Measurements from ENCODE around the gene PLCH2.

PLCH2 gene

DNA sequence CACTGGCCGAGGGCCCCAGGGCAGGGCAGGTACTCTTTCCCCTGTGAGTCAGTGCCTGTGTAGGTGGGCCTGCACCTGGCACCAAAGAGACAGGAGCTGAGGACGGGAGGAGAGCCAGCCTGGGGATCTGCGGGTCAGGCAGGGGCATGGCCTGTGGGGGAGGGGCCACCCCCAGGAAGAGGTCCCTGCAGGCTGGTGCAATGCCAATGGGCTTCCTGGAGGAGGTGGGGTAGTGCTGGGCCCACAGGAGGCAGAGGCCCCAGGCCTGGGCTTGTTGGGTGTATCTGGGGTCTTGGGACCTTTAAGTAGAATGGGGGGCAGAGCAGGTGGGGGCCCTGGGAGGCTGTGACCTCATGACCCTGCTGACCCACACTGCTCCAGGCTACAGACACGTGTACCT lies 23.2 kb downstream of the PLCH2 start:
- no peak for DNase-seq (ENCODE audit: low spot score)

DNA sequence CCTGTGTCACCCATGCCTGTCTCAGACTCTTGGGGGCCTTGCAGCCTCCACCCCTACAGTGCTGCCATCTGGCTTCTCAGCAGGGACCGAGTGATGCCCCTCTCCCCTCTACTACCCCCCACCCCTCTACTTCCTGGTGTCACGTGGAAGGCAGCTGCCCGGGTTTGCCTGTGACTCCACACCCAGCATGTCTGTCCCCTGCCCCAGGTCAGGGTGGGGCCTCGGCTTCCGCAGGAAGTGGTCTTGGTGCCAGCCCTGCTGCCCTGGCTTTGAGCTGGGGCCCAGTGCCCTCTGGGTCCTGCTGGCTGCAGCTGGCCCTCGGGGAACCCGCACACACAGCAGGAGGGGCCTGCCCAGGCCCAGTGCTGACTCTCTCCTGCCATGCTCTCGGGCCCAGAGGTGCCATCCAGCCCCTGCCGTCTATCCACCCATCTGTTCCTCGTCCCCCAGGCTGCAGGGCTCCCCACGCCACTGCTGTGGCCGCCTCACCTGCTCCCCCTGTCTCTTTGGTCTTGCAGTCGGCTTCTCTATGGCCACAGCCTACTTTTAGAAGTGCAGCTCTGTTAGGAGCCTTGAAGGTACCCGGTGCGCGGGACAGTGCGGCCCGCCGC lies 24.0 kb downstream of the PLCH2 start:
- no peak for DNase-seq (ENCODE audit: low spot score)

DNA sequence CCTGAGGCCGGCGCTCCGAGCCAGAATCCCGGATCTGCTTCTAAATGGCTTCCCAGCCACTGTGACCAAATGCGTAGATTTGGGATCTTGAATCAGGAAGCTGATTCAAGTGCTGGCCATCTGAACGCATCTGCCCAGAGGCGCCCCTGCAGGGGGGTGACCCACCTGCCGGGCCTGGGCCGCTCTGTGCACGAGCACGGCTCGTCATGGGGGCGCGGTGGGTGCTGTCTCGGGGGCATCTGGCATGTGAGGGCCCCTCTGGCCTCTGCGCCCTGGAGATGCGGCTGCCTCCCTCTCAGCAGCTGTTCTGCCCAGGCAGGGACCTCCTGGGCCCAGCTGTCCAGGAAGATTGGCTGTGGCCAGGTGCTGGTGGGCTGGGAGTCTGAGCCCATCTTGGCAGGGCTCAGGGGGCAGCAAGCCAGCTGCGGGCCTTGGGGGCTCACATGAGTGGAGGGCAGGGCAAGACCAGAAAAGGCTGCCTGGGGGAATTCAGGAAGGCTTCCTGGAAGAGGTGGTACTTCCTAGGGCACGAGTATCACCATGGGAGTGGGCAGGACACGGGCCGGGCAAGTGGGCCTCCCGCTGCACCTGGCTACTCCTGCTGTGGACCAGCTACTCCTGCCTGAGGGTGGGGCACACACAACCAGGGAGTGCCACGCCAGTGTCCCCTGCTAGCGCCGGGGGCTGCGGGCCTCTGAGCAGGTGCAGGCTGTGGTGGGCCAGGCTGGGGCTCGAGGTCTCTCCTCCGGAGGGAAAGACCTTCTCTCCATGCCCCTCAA lies 25.1 kb downstream of the PLCH2 start:
- no peak for DNase-seq (ENCODE audit: low spot score)

DNA sequence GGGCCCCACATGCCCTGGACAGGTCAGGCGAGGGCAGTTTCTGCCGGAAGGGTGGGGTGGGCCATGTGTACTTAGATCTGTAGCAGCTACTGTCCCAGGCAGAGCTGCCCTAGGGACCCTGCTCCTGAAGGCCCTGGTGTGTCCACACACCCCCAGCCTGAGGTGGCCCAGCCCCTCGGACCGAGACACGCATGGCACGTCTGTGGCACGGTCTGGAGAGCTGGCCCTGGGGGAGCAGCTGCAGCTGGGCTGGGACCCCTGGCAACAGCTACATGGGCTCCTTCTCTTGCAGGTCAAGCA lies 25.7 kb downstream of the PLCH2 start:
- no peak for DNase-seq (ENCODE audit: low spot score)

DNA sequence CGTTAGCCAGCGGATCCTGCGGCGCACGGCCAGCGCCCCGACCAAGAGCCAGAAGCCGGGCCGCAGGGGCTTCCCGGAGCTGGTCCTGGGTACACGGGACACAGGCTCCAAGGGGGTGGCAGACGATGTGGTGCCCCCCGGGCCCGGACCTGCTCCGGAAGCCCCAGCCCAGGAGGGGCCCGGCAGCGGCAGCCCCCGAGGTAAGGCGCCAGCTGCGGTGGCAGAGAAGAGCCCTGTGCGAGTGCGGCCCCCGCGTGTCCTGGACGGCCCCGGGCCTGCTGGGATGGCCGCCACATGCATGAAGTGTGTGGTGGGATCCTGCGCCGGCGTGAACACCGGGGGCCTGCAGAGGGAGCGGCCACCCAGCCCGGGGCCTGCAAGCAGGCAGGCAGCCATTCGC lies 26.1 kb downstream of the PLCH2 start:
- DNase-seq (ENCODE audit: low spot score), result no peak

DNA sequence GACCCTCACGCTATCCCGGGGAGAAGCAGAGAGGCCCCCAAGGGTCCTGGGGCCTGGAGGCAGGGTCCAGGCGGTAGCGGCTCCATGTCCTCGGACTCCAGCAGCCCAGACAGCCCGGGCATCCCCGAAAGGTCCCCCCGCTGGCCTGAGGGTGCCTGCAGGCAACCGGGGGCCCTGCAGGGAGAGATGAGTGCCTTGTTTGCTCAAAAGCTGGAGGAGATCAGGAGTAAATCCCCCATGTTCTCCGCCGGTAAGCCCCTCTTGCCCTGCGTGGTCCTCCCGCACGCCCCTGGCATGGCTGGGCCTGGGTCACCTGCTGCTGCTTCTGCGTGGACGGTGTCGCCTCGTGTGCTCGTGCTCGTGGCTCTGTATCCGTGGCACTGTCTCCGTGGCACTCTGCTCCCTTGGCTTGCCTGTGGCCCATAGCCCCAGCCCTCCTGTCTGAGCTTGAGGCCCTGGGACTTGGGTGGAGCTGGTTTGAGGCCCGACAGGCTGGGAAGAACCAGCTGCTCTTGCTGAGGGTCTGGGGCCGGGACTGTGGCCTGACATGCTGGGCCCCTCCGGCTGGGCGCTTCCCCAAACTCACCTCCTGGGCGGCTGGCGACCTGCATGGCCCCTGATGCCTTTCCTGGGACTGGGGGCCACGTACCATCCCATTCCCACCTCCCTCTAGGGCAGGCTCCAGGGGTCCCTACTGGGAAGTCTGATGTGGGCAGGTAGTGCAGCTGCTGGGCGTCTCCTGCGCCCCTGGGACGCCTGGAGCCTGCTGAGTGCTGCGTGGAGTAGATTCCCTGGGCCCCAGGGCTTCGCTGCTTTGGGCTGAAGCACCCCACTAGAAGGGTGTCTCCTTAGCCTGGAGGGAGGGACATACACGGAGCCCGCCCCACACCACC lies 26.8 kb downstream of the PLCH2 start:
- DNase-seq (ENCODE audit: low spot score), result no peak

DNA sequence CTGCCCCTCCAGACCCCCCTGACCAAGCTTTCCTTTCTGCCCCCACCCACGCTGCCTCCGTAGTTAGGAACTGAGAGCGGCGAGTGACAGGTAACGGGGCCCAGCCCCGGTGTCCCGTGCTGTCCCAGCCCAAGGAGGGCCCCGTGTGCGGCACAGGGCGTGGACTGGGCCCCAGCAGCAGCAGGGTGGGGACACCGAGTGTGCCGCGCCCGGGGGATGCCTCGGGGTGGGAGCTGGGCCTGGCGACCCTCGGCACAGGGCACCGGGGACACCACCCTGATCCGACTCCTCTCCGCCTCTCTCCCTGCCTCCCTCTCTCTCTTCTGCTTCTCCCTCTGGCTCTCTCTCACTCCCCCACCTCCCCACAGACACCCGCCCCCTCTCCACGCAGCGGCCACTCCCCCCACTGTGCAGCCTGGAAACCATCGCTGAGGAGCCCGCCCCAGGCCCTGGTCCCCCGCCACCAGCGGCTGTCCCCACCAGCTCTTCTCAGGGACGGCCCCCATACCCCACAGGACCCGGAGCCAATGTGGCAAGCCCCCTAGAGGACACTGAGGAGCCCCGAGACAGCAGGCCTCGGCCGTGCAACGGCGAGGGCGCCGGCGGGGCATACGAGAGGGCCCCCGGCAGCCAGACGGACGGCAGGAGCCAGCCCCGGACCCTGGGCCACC lies 27.6 kb downstream of the PLCH2 start:
- DNase-seq (ENCODE audit: low spot score), result no peak

DNA sequence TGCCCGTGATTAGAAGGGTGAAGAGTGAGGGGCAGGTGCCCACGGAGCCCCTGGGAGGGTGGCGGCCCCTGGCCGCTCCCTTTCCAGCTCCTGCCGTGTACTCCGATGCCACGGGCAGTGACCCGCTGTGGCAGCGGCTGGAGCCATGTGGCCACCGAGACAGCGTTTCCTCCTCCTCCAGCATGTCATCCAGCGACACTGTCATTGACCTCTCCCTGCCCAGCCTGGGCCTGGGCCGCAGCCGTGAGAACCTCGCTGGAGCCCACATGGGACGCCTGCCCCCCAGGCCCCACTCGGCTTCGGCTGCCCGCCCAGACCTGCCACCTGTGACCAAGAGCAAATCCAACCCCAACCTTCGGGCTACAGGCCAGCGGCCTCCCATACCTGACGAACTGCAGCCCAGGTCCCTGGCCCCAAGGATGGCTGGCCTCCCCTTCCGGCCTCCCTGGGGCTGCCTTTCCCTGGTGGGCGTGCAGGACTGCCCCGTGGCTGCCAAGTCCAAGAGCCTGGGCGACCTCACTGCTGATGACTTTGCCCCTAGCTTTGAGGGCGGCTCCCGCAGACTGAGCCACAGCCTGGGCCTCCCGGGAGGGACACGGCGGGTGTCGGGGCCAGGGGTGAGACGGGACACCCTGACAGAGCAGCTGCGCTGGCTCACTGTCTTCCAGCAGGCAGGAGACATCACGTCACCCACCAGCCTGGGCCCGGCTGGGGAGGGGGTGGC lies 28.3 kb downstream of the PLCH2 start:
- no peak for DNase-seq (ENCODE audit: low spot score)

DNA sequence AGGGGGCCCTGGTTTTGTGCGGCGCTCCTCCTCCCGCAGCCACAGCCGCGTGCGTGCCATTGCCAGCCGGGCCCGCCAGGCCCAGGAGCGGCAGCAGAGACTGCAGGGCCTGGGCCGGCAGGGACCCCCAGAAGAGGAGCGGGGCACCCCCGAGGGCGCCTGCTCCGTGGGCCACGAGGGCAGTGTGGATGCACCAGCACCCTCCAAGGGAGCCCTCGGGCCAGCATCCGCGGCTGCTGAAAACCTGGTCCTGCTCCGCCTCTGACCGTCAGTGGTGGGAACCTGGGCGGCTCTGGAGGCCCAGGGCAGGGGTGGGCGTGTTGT lies 28.8 kb downstream of the PLCH2 start:
- no peak for DNase-seq (ENCODE audit: low spot score)

DNA sequence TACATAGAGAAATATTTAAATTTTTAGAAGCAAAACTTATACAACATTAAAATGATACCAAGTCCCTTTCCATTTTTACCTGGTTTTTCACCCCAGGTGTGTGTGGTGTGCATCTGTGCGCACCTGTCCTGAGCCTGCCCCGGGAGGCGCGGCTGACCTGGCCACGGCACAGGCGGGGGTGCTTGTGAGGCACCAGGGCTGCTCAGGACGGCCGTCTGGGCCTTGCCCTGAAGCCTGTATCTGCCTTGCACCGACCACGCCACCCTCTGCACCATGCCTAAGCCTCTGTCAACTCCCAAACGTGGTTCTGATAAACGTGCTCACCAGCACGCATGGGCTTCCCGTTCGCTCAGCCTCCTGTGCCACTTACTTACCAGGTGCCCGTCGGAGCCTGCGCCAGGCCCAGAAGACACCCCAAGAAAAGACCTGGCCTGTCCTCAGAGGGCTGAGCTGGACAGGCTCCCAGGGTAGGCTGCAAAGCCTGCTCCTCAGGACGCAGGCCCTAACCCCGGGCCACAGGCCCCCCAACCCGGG lies 29.4 kb downstream of the PLCH2 start:
- DNase-seq (ENCODE audit: low spot score), result no peak

DNA sequence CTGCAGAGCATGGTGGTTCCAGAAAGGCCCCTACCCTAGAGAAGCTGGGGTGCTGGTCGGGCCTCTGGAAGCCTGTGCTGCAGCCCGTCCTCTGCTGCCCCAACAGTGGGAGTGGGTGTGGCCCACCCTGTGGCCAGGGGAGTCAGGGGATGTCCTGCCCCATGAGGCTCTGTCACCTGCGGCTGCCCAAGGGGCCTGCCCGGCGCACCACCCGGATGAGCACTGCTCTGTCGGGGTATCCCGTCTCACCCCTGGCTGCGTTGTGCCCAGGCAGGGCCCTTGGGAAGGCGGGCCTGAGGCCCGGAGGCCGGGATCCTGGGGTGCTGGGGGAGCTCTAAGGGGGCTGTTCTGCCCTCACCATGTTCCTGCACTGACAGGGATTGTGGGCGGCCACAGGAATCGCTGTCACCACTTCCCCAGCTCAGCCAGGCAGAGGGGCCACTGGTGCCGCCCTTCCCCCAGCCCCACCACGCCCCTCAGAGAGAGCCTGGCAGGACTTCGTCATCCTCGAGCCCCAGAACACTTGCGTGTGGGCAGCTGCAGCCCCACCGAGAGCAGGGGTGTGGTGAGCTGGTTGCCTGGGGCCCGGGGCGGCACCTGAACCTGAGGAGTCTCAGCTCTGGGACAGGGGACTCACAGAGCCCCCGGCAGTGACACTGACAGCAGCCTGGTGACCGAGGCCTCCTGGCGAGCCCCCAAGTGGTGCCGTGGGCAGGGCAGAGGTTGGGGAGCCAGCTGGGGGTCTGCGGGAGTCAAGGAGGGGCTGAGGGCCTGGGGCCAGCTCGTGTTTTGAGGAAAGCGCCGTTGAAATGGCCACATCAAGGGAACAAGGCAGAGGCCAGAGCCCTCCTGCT lies 30.1 kb downstream of the PLCH2 start:
- no peak for DNase-seq (ENCODE audit: low spot score)

DNA sequence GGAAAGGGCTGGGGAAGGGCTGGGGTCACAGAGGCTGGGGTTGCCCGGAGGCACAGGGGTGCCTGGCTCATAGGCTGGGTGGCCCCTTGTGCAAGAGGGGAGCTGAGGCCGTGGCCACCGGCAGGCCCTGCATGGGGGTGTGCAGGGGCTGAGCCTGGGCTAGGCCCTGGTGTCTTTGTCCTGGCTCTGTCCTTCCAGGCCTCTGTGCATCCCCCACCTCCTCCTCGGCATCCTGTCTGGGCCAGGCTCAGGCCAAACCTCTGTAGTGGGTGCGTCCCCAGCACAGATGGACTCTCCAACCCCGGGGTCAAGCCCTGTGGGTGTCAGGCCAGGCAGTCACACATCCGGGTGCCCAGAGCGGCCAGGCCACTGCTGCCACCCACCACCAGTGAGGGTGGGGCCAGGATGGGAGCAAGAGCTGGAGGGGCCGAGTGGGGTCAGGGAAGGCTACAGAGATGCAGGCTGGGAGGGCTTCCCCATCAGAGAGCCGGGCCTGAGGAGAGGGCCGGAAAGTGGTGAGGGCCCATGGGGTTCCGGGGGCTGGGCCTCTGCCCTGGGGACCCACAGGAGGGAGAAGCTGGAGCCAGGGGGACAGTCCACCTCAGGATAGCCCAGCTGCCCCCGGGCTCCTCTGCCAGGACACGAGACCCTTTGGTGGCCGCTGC lies 30.9 kb downstream of the PLCH2 start:
- DNase-seq (ENCODE audit: low spot score), result no peak

DNA sequence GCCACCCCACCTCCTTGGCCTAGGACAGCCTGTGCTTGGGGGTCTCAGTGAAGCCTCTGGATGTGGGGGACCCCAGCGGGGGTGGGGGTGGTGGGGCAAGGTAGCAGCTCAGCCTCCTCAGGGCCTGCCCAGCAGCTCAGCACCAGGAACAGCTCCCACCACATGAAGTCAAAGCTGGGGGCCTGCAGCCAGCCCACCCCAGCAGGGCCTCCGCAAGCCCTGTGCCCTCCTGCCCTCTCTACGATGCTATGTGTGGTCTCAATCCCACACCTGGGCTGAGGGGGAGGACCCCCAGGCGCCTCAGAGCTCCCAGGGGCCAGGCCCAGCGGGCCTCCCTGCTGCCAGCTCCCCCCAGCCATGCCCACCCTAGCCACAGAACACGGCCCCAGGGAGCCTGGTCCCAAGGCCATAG lies 31.7 kb downstream of the PLCH2 start:
- DNase-seq (ENCODE audit: low spot score), result no peak

DNA sequence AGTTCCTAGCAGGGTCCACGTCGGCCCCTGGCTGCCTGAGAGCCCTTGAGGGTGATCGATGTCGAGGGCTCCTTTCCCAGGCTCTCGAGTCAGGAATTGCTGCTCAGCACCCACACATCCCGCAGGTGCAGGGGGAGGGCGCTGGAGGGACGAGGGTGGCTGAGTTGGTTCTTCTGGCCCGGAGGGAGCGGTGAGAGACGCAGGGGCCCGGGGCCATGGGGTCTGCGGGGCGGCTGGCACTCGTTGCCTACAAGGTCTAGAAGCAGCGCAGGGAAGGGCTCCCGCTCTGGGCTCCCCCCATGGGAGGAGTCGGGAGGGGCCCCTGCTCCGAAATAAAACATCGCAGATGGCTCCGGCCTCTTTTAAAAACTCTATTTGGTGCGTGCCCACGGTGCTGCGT lies 32.1 kb downstream of the PLCH2 start:
- DNase-seq (ENCODE audit: low spot score), result no peak

DNA sequence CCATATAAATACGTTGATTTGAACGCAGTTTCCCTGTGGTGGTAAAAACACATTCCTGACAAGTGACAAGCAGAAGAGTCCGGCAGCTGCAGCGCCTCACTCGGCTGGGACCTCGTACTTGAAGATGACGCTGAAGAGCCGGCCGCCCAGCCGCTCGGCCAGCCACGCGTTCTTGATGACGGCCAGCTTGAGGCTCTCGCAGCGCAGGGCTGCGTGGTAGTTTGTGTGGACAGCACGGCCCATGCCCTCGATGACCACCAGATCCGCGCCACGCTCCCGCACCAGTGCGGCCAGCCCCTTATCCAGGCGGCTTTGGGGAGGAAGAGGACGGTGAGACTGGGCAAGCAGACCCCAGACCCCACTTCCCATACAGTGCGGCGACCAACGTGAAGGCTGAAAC lies 32.7 kb downstream of the PLCH2 start:
- no peak for DNase-seq (ENCODE audit: low spot score)

DNA sequence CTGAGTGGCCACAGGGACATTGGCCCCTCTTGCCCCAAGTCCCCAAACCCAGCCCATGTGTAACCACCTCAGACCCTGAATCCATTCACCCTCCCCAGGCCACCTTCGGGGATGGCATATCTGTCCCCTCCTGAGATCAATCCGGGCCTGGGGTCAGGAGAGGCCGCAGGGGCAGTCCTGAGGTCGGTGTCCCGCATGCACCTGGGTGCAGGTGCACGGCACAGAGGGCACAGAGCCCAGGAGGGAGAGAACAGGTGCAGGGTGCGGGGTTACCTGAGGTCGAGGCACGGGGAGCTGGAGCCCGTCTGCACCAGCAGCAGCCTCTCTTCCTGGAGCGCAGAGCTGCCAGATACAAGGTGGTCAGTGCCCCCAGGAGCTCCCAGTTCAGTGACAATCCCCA lies 33.5 kb downstream of the PLCH2 start:
- DNase-seq (ENCODE audit: low spot score), result no peak

DNA sequence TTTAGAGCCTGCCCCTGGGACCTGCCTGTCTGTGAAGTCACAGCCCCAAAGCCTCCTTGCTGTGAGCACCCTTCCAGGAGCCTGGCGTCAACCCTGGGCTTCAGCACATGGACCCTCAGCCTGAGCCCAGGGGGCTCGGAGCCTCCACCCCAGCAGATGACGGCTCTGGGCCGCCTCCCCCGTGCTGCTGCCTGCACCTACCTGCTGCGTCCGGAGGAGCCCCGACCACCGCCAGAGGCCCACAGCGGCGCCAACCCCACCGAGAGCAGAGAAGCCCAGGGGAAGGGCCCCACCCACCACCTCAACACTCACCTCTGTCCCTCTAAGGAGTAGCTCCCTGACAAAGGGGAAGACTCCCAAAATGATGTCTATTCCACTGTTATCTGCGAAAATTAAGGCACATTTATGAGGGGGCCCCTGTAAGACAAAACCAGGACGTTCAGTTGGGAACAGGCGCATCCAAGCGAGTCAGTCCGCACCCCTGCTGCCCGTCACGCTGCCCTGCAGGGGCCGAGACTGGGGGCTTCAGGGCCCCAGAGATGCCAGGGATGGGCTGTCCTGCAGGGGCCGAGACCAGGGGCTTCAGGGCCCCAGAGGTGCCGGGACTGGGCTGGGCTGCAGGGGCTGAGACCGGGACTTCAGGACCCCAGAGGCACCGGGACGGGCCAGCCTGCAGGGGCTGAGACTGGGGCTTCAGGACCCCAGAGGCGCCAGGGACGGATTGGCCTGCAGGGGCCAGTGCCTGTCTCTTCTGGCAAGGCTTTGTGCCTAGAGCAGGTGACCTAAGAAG lies 34.5 kb downstream of the PLCH2 start:
- DNase-seq (ENCODE audit: low spot score), result no peak

DNA sequence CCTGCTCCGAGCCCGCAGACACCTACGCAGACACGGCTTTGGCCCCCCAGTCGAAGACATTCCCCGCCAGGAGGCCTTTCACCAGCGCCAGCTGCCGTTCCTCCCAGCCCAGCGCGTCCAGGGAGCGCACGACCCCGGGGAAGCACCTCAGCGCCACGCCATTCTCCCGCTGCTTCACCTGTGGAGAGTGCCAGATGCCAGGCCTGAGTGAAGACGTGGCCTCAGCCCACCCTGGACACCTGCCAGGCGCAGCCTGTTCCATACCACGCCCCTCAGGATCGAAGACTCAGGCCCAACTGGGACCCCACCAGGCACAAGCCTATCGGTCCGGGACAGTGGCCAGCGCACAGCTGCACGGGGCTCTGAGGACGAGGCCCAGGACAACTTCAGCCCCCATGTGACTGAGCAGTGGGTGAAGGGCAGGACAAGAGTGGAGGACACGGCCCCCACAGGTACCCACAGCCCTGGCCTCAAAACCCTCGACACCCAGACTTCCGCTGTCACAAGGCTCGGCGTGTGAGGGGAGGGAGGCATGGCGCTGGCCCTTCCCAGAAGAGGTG lies 36.9 kb downstream of the PLCH2 start:
- DNase-seq (ENCODE audit: low spot score), result no peak
